ENCODE data around the gene JPH4. TPM values are rescaled to one million over a fixed set of nuclear protein-coding genes. Genes with fewer than 3 reads are reported as not detected.

Gene JPH4
- total and polyA plus RNA-seq, 2 of the 8 experiments (the other 6 are each of a cell fraction or from before 2014, with no cell fraction given), result 23.9 to 46.7 TPM

- TF ChIP-seq ATF2 (IDR thresholded peaks at IDR 0.05; ENCODE audit: low read length), result no peak
- TF ChIP-seq SIRT6 (IDR thresholded peaks at IDR 0.05; ENCODE audit: low read length), result no peak
- TF ChIP-seq YY1 (IDR thresholded peaks at IDR 0.05; ENCODE audit: low read depth, low read length), result no peak
- TF ChIP-seq CHD2 (IDR thresholded peaks at IDR 0.05; ENCODE audit: low read length), result no peak
- no peak for TF ChIP-seq CHD1 (IDR thresholded peaks at IDR 0.05; ENCODE audit: low read depth, low read length)
- TF ChIP-seq CBX5 (IDR thresholded peaks at IDR 0.05; ENCODE audit: low read depth, low read length), result no peak
- no peak for TF ChIP-seq SIN3A (conservative IDR thresholded peaks at IDR 0.05 in 1 of 2, IDR thresholded peaks at IDR 0.05 in 1 of 2; ENCODE audit: low read depth in 1 of 2, low read length in 2 of 2)
These were observed 42.8 kb upstream of the JPH4 start (continued) for GRCh38 chr14:23621204-23621931.

Data from H1 (cell line).